H9 (cell line): ENCODE results near the gene KLF1. TPM values are rescaled to one million over a fixed set of nuclear protein-coding genes. Genes with fewer than 3 reads are reported as not detected.

Experiments used
- DNase-seq: peaks from one replicate; pipeline ENCODE4 v3.0.0-alpha.2; 2017
- H2AFZ ChIP-seq: one replicate; pipeline ENCODE4 v1.6.1; 2013; ENCODE audit warnings: mild to moderate bottlenecking, low read length, control low read depth, moderate library complexity
- H2AK5ac ChIP-seq: 2 replicates; pipeline ENCODE4 v1.6.1; 2013; ENCODE audit warnings: low read length, control low read depth, mixed read lengths; ENCODE audit not compliant: insufficient read length
- H2BK120ac ChIP-seq: one replicate; pipeline ENCODE4 v1.6.1; 2013; ENCODE audit warnings: low read depth, mild to moderate bottlenecking, low read length, control low read depth, inconsistent platforms; ENCODE audit not compliant: poor library complexity, severe bottlenecking
- H2BK12ac ChIP-seq: 2 replicates; pipeline ENCODE4 v1.6.1; 2013; ENCODE audit warnings: low read length, control low read depth, mixed read lengths, low read depth; ENCODE audit not compliant: insufficient read length
- H2BK15ac ChIP-seq: 2 replicates; pipeline ENCODE4 v1.6.1; 2013; ENCODE audit warnings: low read depth, low read length, control low read depth
- H2BK20ac ChIP-seq: one replicate; pipeline ENCODE4 v1.6.1; 2013; ENCODE audit warnings: low read depth, mild to moderate bottlenecking, low read length, control low read depth, inconsistent platforms; ENCODE audit not compliant: poor library complexity, severe bottlenecking
- H2BK5ac ChIP-seq: 2 replicates; pipeline ENCODE4 v1.6.1; 2013; ENCODE audit warnings: low read length, control low read depth, mixed read lengths; ENCODE audit not compliant: insufficient read length
- H3K14ac ChIP-seq: 2 replicates; pipeline ENCODE4 v1.6.1; 2013; ENCODE audit warnings: low read length, control low read depth; ENCODE audit not compliant: insufficient read depth
- H3K18ac ChIP-seq: 2 replicates; pipeline ENCODE4 v1.6.1; 2013; ENCODE audit warnings: low read depth, mild to moderate bottlenecking, mixed read lengths, low read length, control low read depth; ENCODE audit not compliant: insufficient read length
- H3K23ac ChIP-seq: 2 replicates; pipeline ENCODE4 v1.6.1; 2013; ENCODE audit warnings: low read length, control low read depth, mixed read lengths, low read depth; ENCODE audit not compliant: insufficient read length
- H3K23me2 ChIP-seq: 2 replicates; pipeline ENCODE4 v1.6.1; 2013; ENCODE audit warnings: low read depth, mild to moderate bottlenecking, mixed read lengths, low read length, control low read depth; ENCODE audit not compliant: insufficient read length, poor library complexity, severe bottlenecking
- H3K27ac ChIP-seq: 2 replicates; pipeline ENCODE4 v1.5.1; 2013; ENCODE audit warnings: low read length, control low read depth, mixed read lengths, low read depth; ENCODE audit not compliant: insufficient read length
- H3K27me3 ChIP-seq: 2 replicates; pipeline ENCODE4 v1.6.1; 2013; ENCODE audit warnings: low read length, control low read depth, inconsistent platforms; ENCODE audit not compliant: insufficient read depth
- H3K4ac ChIP-seq: 2 replicates; pipeline ENCODE4 v1.6.1; 2013; ENCODE audit warnings: low read depth, mild to moderate bottlenecking, control low read depth, inconsistent platforms, low read length, moderate library complexity
- H3K4me1 ChIP-seq: 2 replicates; pipeline ENCODE4 v1.6.1; 2013; ENCODE audit warnings: low read length, control low read depth, inconsistent platforms; ENCODE audit not compliant: insufficient read depth
- H3K4me2 ChIP-seq: 2 replicates; pipeline ENCODE4 v1.6.1; 2013; ENCODE audit warnings: low read length, control low read depth, mixed read lengths; ENCODE audit not compliant: insufficient read length, insufficient read depth
- H3K56ac ChIP-seq: 2 replicates; pipeline ENCODE4 v1.6.1; 2013; ENCODE audit warnings: low read depth, mild to moderate bottlenecking, mixed read lengths, low read length, control low read depth; ENCODE audit not compliant: insufficient read length
- H3K79me1 ChIP-seq: 2 replicates; pipeline ENCODE4 v1.6.1; 2013; ENCODE audit warnings: low read depth, mild to moderate bottlenecking, moderate library complexity, low read length, control low read depth, inconsistent platforms; ENCODE audit not compliant: insufficient read depth, poor library complexity, severe bottlenecking
- H3K79me2 ChIP-seq: 2 replicates; pipeline ENCODE4 v1.6.1; 2013; ENCODE audit warnings: low read length, control low read depth, inconsistent platforms; ENCODE audit not compliant: insufficient read depth
- H3K9ac ChIP-seq: 2 replicates; pipeline ENCODE4 v1.6.1; 2013; ENCODE audit warnings: low read length, control low read depth, mixed read lengths; ENCODE audit not compliant: insufficient read length; ENCODE audit errors: extremely low read depth
- H3K9me3 ChIP-seq: one replicate; pipeline ENCODE4 v1.6.1; 2013; ENCODE audit warnings: low read depth, low read length, inconsistent platforms; ENCODE audit not compliant: control insufficient read depth
- H3T11ph ChIP-seq: one replicate; pipeline ENCODE4 v1.6.1; 2013; ENCODE audit warnings: mild to moderate bottlenecking, low read length, control low read depth, inconsistent platforms
- H4K20me1 ChIP-seq: one replicate; pipeline ENCODE4 v1.6.1; 2013; ENCODE audit not compliant: control insufficient read depth, insufficient read length, insufficient read depth
- H4K5ac ChIP-seq: 2 replicates; pipeline ENCODE4 v1.6.1; 2013; ENCODE audit warnings: low read depth, mild to moderate bottlenecking, mixed read lengths, low read length, control low read depth; ENCODE audit not compliant: insufficient read length
- H4K8ac ChIP-seq: replicated peaks from 2 replicates; pipeline ENCODE4 v1.6.1; 2013; ENCODE audit warnings: low read length, control low read depth, mixed read lengths, low read depth; ENCODE audit not compliant: insufficient read length
- H4K91ac ChIP-seq: 2 replicates; pipeline ENCODE4 v1.6.1; 2013; ENCODE audit warnings: low read depth, mild to moderate bottlenecking, moderate library complexity, mixed read lengths, low read length, control low read depth; ENCODE audit not compliant: insufficient read length
- H3K27ac Mint-ChIP-seq, 3 experiments: 2 replicates in 2 of 3; 3 replicates in 1 of 3; pipeline ENCODE4 v1.8.0; 2020 to 2021; ENCODE audit warnings: mixed read lengths in 3 of 3, mild to moderate bottlenecking in 1 of 3, moderate library complexity in 1 of 3
- H3K27me3 Mint-ChIP-seq: 2 replicates; pipeline ENCODE4 v1.8.0; 2021; ENCODE audit warnings: low read depth, mild to moderate bottlenecking, moderate library complexity, mixed read lengths
- H3K36me3 Mint-ChIP-seq, 3 experiments: 2 replicates in 2 of 3; 3 replicates in 1 of 3; pipeline ENCODE4 v1.8.0; 2020 to 2021; ENCODE audit warnings: low read depth in 3 of 3, mixed read lengths in 3 of 3; ENCODE audit not compliant: insufficient read depth in 1 of 3
- H3K4me1 Mint-ChIP-seq, 2 experiments: 2 replicates each; pipeline ENCODE4 v1.8.0; 2020; ENCODE audit warnings: mixed read lengths in 2 of 2
- H3K4me3 Mint-ChIP-seq, 2 experiments: 2 replicates in 1 of 2; 3 replicates in 1 of 2; pipeline ENCODE4 v1.8.0; 2020 to 2021; ENCODE audit warnings: mild to moderate bottlenecking in 2 of 2, mixed read lengths in 2 of 2, moderate library complexity in 1 of 2
- H3K9me3 Mint-ChIP-seq, 2 experiments: 2 replicates in 1 of 2; 3 replicates in 1 of 2; pipeline ENCODE4 v1.8.0; 2020; ENCODE audit warnings: mild to moderate bottlenecking in 2 of 2, mixed read lengths in 2 of 2, moderate library complexity in 1 of 2
- CTCF ChIP-seq: fragments of 200-600 bp; sonication (generic); conservative IDR thresholded peaks from 3 replicates; pipeline ENCODE4 v1.8.0; 2021; ENCODE audit warnings: antibody characterized with exemption, mild to moderate bottlenecking
- WGBS: extraction: QIAGEN DNeasy Blood & Tissue Kit; methylation state at CpG from one replicate; pipeline ENCODE4 v1.1.7; 2013; ENCODE audit warnings: missing lambda C conversion rate, low lambda C conversion rate, mixed read lengths; ENCODE audit not compliant: insufficient read length; ENCODE audit errors: extremely low coverage; 5-methylcytosine and 5-hydroxymethylcytosine counted together
- total RNA-seq: library from RNA; stranded (reverse); gene quantifications from 2 replicates; pipeline ENCODE4 v1.2.1, GENCODE V29; 2021

The KLF1 gene
- total RNA-seq, 1 experiment from 2014 or later, result 0.37 TPM

GRCh38 chr19:12893582-12893981 is 6.6 kb upstream of the KLF1 start:
- no peak for DNase-seq
- H3K23me2 ChIP-seq, result peaks cover 9% of the 10 kb centered on the region
- Mint-ChIP-seq H3K27ac (no peak overlapping the region), H3K36me3 (peaks cover 22 to 41% (median 37%) of the 10 kb centered on the region in 3 experiments; a peak in 6 of 7 replicates), H3K9me3 (no peaks in the 10 kb centered on the region; a peak in 1 of 5 replicates), H3K4me1 (peaks cover 5 to 15% of the 10 kb centered on the region in 2 experiments), H3K27me3 (peaks cover 6% of the 10 kb centered on the region), H3K4me3 (peak overlapping the region; percentile 31 to 63; a peak in 1 of 5 replicates)
- no peak overlapping the region for H4K8ac ChIP-seq
- H3K27ac ChIP-seq, result no peak overlapping the region
- no peaks in the 10 kb centered on the region for H4K20me1 ChIP-seq
- no peak overlapping the region for H2BK15ac ChIP-seq
- no peak overlapping the region for H3K14ac ChIP-seq
- no peak overlapping the region for H3K56ac ChIP-seq
- no peak overlapping the region for H3K9ac ChIP-seq
- WGBS, result no CpG with 5 or more reads among the region's 5 CpGs
- no peak overlapping the region for H3K23ac ChIP-seq
- H3K4ac ChIP-seq, result no peak overlapping the region
- H3K4me1 ChIP-seq, result no peaks in the 10 kb centered on the region
- H2AFZ ChIP-seq, result no peak overlapping the region
- no peak overlapping the region for H4K91ac ChIP-seq
- H3T11ph ChIP-seq, result no peak overlapping the region
- TF ChIP-seq CTCF, result no peak
- no peak overlapping the region for H2BK20ac ChIP-seq
- H3K18ac ChIP-seq, result no peak overlapping the region
- H4K5ac ChIP-seq, result no peak overlapping the region
- no peaks in the 10 kb centered on the region; the same call in 1 of the 2 replicates for H3K79me2 ChIP-seq
- H3K27me3 ChIP-seq, result no peaks in the 10 kb centered on the region
- H2AK5ac ChIP-seq, result no peak overlapping the region
- H3K79me1 ChIP-seq, result no peaks in the 10 kb centered on the region
- H2BK5ac ChIP-seq, result no peak overlapping the region
- no peak overlapping the region for H2BK120ac ChIP-seq
- no peak overlapping the region for H2BK12ac ChIP-seq
- H3K4me2 ChIP-seq, result no peak overlapping the region
- H3K9me3 ChIP-seq, result no peaks in the 10 kb centered on the region
